ENCODE results near the gene TOP3A.

The TOP3A gene

GRCh38 chr17:18314731-18315561, at the start of gene TOP3A, which contains the start of gene SMCR8:
TOP3A (minus strand) TSS chr17:18314994; CDS start chr17:18314778, 216 bp downstream.
SMCR8 (plus strand) TSS chr17:18315293; CDS start chr17:18315790, 497 bp downstream.
- peak; percentile 91 for DNase-seq (ENCODE audit: low spot score)
- TF ChIP-seq CTCF (IDR thresholded peaks at IDR 0.05; ENCODE audit: extremely low read depth, missing control alignments) = no peak

GRCh38 chr17:18364166-18364565, 49.4 kb upstream of the TOP3A start:
- no peak for DNase-seq (ENCODE audit: low spot score)
- TF ChIP-seq CTCF (IDR thresholded peaks at IDR 0.05; ENCODE audit: extremely low read depth, missing control alignments) = no peak

GRCh38 chr17:18363101-18364049, 48.6 kb upstream of the TOP3A start, which contains the start of gene SHMT1:
SHMT1 (minus strand) TSS chr17:18363550; CDS start chr17:18355981, 7,569 bp downstream.
- TF ChIP-seq CTCF (IDR thresholded peaks at IDR 0.05; ENCODE audit: extremely low read depth, missing control alignments) = no peak
- peak; percentile 98 for DNase-seq (ENCODE audit: low spot score)

GRCh38 chr17:18362698-18363100, 47.9 kb upstream of the TOP3A start:
- no peak for TF ChIP-seq CTCF (IDR thresholded peaks at IDR 0.05; ENCODE audit: extremely low read depth, missing control alignments)
- DNase-seq (ENCODE audit: low spot score) = no peak

GRCh38 chr17:18361837-18362697, 47.3 kb upstream of the TOP3A start:
- TF ChIP-seq CTCF (IDR thresholded peaks at IDR 0.05; ENCODE audit: extremely low read depth, missing control alignments) = no peak
- DNase-seq (ENCODE audit: low spot score) = no peak

- no peak for TF ChIP-seq CTCF (IDR thresholded peaks at IDR 0.05; ENCODE audit: extremely low read depth, missing control alignments)
- DNase-seq (ENCODE audit: low spot score) = no peak
Observed at GRCh38 chr17:18360518-18360917, 45.7 kb upstream of the TOP3A start.
